ENCODE measurements around the gene POLR2J. TPM values are rescaled to one million over a fixed set of nuclear protein-coding genes. Genes with fewer than 3 reads are reported as not detected.

The POLR2J gene
- total RNA-seq, 1 donor from 2014 or later, result 49.5 TPM

DNA sequence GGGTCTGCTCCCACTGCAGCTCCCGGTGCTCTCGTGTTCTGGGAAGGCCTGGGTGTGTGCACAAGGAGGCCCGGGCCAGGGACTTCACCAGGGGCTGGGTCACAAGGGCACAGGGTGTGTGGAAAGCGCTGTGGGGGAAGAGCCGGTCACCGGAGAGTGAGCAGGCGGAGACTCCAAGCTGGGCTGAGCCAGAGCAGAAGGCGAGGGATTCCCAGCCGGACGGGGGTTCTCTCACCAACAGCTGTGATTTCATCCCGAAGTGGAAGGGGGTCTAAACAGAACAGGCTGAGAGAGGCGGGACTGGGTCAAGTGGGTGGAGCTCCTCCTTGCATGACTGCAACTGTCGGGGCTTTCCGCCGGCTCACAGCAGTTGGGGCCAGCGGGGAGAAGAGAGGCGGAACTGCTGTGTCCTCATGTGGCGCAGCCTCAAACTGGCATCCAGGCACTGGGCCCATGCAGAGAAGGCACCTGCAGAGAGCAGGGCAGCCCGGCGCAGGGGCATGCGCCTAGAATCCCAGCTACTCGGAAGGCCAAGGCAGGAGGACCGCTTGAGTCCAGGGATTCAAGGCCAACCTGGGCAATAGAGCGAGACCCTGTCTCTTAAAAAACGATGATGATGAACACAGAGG is 53.0 kb downstream of the POLR2J start:
- H3K4me3 Mint-ChIP-seq, result peak overlapping the region; percentile 76
- POLR2A ChIA-PET, result interaction anchor here (0.7 to 32.9 kb wide), 13 partner anchors 9 to 538 kb away, joined by 3 to 886 read pairs (median 13); partner anchors contain the start of genes ALKBH4, LRWD1, ORAI2 and PRKRIP1
- no peaks in the 10 kb centered on the region for H3K9me3 Mint-ChIP-seq
- CTCF ChIA-PET, result interaction anchor here (0.6 to 2.9 kb wide), 9 partner anchors 8 to 24 kb away, joined by 3 to 16 read pairs (median 11); no protein-coding TSS in a partner anchor
- no peaks in the 10 kb centered on the region for H3K27me3 Mint-ChIP-seq
- DNase-seq, result peak; percentile 81
- ATAC-seq (ENCODE audit: low read depth), result peak; percentile 76
- peak overlapping the region; percentile 100 for H3K27ac Mint-ChIP-seq
- TF ChIP-seq, protein P1, sequence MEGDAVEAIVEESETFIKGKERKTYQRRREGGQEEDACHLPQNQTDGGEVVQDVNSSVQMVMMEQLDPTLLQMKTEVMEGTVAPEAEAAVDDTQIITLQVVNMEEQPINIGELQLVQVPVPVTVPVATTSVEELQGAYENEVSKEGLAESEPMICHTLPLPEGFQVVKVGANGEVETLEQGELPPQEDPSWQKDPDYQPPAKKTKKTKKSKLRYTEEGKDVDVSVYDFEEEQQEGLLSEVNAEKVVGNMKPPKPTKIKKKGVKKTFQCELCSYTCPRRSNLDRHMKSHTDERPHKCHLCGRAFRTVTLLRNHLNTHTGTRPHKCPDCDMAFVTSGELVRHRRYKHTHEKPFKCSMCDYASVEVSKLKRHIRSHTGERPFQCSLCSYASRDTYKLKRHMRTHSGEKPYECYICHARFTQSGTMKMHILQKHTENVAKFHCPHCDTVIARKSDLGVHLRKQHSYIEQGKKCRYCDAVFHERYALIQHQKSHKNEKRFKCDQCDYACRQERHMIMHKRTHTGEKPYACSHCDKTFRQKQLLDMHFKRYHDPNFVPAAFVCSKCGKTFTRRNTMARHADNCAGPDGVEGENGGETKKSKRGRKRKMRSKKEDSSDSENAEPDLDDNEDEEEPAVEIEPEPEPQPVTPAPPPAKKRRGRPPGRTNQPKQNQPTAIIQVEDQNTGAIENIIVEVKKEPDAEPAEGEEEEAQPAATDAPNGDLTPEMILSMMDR (IDR thresholded peaks at IDR 0.05), result no peak
- intact Hi-C loops (cut with micrococcal nuclease), result loop anchor here (1.0 kb wide), 4 partner anchors 9 to 29 kb away; partner anchors contain the start of gene PRKRIP1
- peaks cover 12% of the 10 kb centered on the region for H3K36me3 Mint-ChIP-seq (ENCODE audit: low read depth)
- H3K4me1 Mint-ChIP-seq, result peaks cover 95% of the 10 kb centered on the region

DNA sequence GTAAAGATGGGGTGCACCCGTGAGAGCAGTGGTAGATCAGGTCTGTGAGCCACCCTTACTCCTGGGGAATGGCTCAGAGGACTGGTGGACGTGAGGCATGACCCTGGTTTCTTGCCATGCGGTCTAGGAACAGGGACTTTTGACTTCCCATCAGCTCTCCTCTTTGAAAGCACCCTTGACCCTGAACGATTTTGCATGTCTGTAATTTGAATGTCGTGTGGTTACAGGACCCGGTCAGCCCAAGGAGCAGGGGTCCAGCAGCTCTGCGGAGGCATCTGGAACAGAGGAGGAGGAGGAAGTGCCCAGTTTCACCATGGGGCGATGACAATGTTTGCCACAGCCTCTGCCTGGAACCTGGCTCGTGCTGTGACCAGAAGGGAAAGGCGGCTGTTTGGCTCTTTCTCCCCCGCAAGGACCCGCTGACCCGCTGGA is 53.9 kb downstream of the POLR2J start:
- ATAC-seq (ENCODE audit: low read depth) (no peak), DNase-seq (no peak)
- Mint-ChIP-seq H3K27ac (peak overlapping the region; percentile 100), H3K9me3 (no peaks in the 10 kb centered on the region), H3K4me1 (peaks cover 95% of the 10 kb centered on the region), H3K36me3 (ENCODE audit: low read depth) (peaks cover 13% of the 10 kb centered on the region), H3K27me3 (no peaks in the 10 kb centered on the region), H3K4me3 (peak overlapping the region; percentile 76)
- intact Hi-C loops (cut with micrococcal nuclease), result loop anchor here (1.0 kb wide), 1 partner anchor 9 kb away; no protein-coding TSS in a partner anchor
- ChIA-PET POLR2A (interaction anchor here (0.8 to 32.9 kb wide), 8 partner anchors 9 to 140 kb away, joined by 7 to 886 read pairs (median 52); partner anchors contain the start of genes ORAI2 and PRKRIP1), CTCF (interaction anchor here (1.4 to 2.9 kb wide), 4 partner anchors 10 to 20 kb away, joined by 4 to 13 read pairs (median 10); no protein-coding TSS in a partner anchor)
- TF ChIP-seq, protein P1 (IDR thresholded peaks at IDR 0.05), result no peak

DNA sequence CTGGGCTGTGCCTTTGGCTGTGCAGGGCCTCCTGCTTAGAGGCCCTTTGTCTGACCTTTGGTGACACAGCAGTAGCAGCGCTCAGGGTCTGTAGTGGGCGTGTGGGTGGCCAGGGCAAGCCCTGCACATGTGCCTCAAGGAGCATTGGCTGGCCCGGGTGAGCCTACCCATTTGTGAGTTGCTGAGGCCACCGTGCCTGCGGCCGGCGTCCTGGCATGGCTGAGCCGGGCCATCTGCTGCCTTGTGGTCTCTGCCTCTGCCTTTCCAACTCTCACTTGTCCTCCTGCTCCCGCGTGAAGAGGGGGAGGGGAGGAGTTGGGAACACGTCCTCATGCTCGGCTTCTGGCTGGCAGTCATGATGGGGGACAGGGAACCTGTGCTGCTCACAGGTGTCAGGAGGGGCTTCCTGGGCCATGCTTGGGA is 54.6 kb downstream of the POLR2J start:
- DNase-seq (no peak), ATAC-seq (ENCODE audit: low read depth) (no peak)
- ChIA-PET POLR2A (interaction anchor here (0.8 to 32.9 kb wide), 8 partner anchors 8 to 140 kb away, joined by 7 to 886 read pairs (median 52); partner anchors contain the start of genes ORAI2 and PRKRIP1), CTCF (interaction anchor here (1.4 to 2.9 kb wide), 3 partner anchors 10 to 19 kb away, joined by 4 to 13 read pairs (median 12); no protein-coding TSS in a partner anchor)
- Mint-ChIP-seq H3K27ac (peak overlapping the region; percentile 100), H3K9me3 (no peaks in the 10 kb centered on the region), H3K4me1 (peaks cover 94% of the 10 kb centered on the region), H3K36me3 (ENCODE audit: low read depth) (peaks cover 16% of the 10 kb centered on the region), H3K4me3 (peak overlapping the region; percentile 76), H3K27me3 (no peaks in the 10 kb centered on the region)
- TF ChIP-seq, protein P1 (IDR thresholded peaks at IDR 0.05), result no peak
- intact Hi-C loops (cut with micrococcal nuclease), result loop anchor here (1.0 kb wide), 1 partner anchor 8 kb away; no protein-coding TSS in a partner anchor

Other genes starting within 250 kb of the POLR2J start
- gene SH2B2, start 192.1 kb downstream of the POLR2J start, total RNA-seq, result 28.2 and 32.1 TPM in 2 replicates
- gene SPDYE6, start 122.5 kb downstream of the POLR2J start, total RNA-seq, result not detected in 2 replicates
- gene PRKRIP1, start 82.6 kb downstream of the POLR2J start, total RNA-seq, result 38.8 and 39.7 TPM in 2 replicates
- gene ORAI2, start 45.3 kb downstream of the POLR2J start, total RNA-seq, result 167 and 184 TPM in 2 replicates
- gene ALKBH4, start 14.1 kb downstream of the POLR2J start, total RNA-seq, result 7.8 and 8.1 TPM in 2 replicates
- gene LRWD1, start 13.9 kb downstream of the POLR2J start, total RNA-seq, result 20.6 and 28.8 TPM in 2 replicates
- gene RASA4B, start 38.9 kb upstream of the POLR2J start, total RNA-seq, result 11.4 and 16.1 TPM in 2 replicates
- gene UPK3BL2, start 64.8 kb upstream of the POLR2J start, total RNA-seq, result 36.8 and 45.3 TPM in 2 replicates
- gene SPDYE2, start 72.3 kb upstream of the POLR2J start, total RNA-seq, result 0.29 TPM in 1 of 2 replicates, not detected in the other
- gene POLR2J3, start 93.7 kb upstream of the POLR2J start, total RNA-seq, result 110 and 123 TPM in 2 replicates
- gene RASA4, start 137.8 kb upstream of the POLR2J start, total RNA-seq, result 57.6 and 62.3 TPM in 2 replicates
- gene UPK3BL1, start 163.9 kb upstream of the POLR2J start, total RNA-seq, result 47.4 and 58.8 TPM in 2 replicates
- not detected in 2 replicates for gene SPDYE2B, start 171.4 kb upstream of the POLR2J start, total RNA-seq
- gene POLR2J2, start 192.7 kb upstream of the POLR2J start, total RNA-seq, result 29.2 and 35.2 TPM in 2 replicates